Progenitor cell of endocrine pancreas (in vitro differentiated cells): ENCODE data around the gene STIM1. TPM values are rescaled to one million over a fixed set of nuclear protein-coding genes. Genes with fewer than 3 reads are reported as not detected.

ENCODE experiments used
- DNase-seq: peaks from one replicate; pipeline ENCODE4 v3.0.0; 2021; ENCODE audit warnings: low spot score; ENCODE audit not compliant: unreplicated experiment
- H3K27ac Mint-ChIP-seq: 2 replicates; pipeline ENCODE4 v1.8.0; 2021; ENCODE audit warnings: mild to moderate bottlenecking, moderate library complexity, mixed read lengths
- H3K27me3 Mint-ChIP-seq: 2 replicates; pipeline ENCODE4 v1.8.0; 2021; ENCODE audit warnings: mixed read lengths
- H3K36me3 Mint-ChIP-seq: 2 replicates; pipeline ENCODE4 v1.8.0; 2022; ENCODE audit warnings: mixed read lengths; ENCODE audit not compliant: insufficient read depth
- H3K4me1 Mint-ChIP-seq: 2 replicates; pipeline ENCODE4 v1.8.0; 2021; ENCODE audit warnings: low read depth, mixed read lengths
- H3K4me3 Mint-ChIP-seq: 2 replicates; pipeline ENCODE4 v1.8.0; 2021; ENCODE audit warnings: low read depth, mild to moderate bottlenecking, moderate library complexity, mixed read lengths
- H3K9me3 Mint-ChIP-seq: 2 replicates; pipeline ENCODE4 v1.8.0; 2021; ENCODE audit warnings: low read depth, mixed read lengths
- total RNA-seq: library from RNA; stranded (reverse); gene quantifications from 2 replicates; pipeline ENCODE4 v1.2.1, GENCODE V29; 2021
- TF ChIP-seq, protein P1 (sequence below): fragments of 200-600 bp; sonication (generic); IDR thresholded peaks from one replicate; pipeline ENCODE4 v1.5.0; 2021; ENCODE audit warnings: antibody characterized with exemption, mild to moderate bottlenecking; ENCODE audit not compliant: unreplicated experiment

The STIM1 gene
- total RNA-seq, 1 donor from 2014 or later, result 27.2 TPM

DNA sequence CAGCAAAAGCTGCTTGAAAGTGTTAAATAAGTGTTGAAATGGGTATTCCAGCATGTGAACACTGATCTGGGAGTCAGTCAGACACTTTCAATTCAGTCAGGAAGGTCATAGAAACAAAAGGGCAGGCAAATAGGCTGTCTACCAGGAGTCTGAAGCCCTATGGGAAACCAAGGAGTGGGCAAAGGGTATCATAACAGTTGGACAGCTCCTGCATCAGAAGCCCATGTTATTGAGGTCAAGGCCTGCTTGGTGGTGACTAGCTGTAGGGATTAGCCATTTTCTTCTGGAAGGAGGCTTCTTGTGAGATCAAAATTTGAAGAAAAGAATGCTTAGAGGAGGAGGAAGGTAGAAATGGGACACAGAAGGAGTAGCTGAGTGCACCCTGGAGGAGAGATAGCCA lies 97.3 kb downstream of the STIM1 start:
- no peak overlapping the region for H3K27ac Mint-ChIP-seq
- H3K4me1 Mint-ChIP-seq, result peaks cover 6% of the 10 kb centered on the region
- no peaks in the 10 kb centered on the region for H3K9me3 Mint-ChIP-seq
- H3K4me3 Mint-ChIP-seq, result no peak overlapping the region
- H3K36me3 Mint-ChIP-seq, result no peaks in the 10 kb centered on the region
- TF ChIP-seq, protein P1, sequence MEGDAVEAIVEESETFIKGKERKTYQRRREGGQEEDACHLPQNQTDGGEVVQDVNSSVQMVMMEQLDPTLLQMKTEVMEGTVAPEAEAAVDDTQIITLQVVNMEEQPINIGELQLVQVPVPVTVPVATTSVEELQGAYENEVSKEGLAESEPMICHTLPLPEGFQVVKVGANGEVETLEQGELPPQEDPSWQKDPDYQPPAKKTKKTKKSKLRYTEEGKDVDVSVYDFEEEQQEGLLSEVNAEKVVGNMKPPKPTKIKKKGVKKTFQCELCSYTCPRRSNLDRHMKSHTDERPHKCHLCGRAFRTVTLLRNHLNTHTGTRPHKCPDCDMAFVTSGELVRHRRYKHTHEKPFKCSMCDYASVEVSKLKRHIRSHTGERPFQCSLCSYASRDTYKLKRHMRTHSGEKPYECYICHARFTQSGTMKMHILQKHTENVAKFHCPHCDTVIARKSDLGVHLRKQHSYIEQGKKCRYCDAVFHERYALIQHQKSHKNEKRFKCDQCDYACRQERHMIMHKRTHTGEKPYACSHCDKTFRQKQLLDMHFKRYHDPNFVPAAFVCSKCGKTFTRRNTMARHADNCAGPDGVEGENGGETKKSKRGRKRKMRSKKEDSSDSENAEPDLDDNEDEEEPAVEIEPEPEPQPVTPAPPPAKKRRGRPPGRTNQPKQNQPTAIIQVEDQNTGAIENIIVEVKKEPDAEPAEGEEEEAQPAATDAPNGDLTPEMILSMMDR, result no peak
- H3K27me3 Mint-ChIP-seq, result no peaks in the 10 kb centered on the region
- no peak for DNase-seq

DNA sequence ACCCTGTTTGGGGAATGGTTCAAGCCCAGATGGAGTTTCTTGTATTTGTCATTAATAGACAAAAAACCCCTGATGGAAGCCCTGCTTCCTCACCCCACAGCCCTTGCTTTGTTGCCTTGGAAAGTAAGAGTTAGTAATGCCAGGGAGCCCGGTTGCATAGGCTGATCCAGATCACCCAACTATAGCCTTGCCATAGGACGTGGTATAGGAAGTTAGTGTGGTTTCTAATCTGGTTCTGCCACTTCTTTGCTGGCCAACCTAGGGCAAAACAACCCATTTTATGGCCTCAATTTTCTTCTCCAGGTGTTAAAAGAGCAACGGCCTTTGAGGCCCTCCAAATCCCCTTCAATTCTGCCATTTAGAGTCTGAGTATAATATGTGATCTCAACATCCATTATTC lies 97.9 kb downstream of the STIM1 start:
- H3K36me3 Mint-ChIP-seq, result no peaks in the 10 kb centered on the region
- TF ChIP-seq, protein P1, result no peak

DNA sequence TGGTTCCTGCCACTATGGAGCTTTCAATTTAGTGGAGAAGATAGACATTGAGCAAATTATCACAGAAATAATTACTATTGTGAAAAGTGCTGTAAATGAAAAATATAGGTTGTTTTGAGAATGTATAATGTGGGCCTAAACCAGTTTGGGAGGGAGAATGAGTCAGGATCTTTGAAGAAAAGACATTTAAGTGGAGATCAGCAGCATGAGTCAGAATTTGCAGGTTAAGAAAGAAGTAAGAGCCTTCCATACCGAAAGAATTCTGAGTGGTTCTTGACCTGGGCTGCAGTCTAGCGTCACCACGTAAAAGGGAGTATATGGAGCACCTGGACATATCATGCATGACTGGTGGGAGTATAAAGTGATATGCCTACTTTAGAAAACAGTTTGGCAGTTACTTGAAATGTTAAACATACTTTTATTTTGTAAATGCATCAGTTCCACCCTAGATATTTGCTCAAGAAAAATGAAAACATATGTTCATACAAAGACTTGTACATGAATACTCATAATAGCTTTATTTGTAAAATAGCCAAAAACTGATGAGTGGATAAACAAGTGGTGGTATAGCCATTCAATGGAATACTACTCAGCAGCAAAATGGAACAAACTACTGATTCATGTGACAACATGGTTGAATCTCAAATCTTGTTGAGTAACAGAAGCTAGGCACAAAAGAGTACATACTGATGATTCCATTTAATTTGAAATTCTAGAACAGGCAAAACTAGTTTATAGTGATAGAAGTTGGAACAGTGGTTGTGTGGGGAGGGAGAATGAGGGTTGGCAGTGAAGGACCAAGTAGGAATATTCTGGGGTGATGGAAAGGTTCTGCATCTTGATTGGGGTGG lies 99.2 kb downstream of the STIM1 start:
- Mint-ChIP-seq H3K9me3 (no peaks in the 10 kb centered on the region), H3K36me3 (no peaks in the 10 kb centered on the region), H3K4me1 (peaks cover 9% of the 10 kb centered on the region), H3K27ac (no peak overlapping the region), H3K4me3 (no peak overlapping the region), H3K27me3 (no peaks in the 10 kb centered on the region)
- TF ChIP-seq, protein P1, result no peak
- DNase-seq, result no peak

More for the DNA sequence above, 97.9 kb downstream of the STIM1 start:
- Mint-ChIP-seq H3K27me3 (no peaks in the 10 kb centered on the region), H3K9me3 (no peaks in the 10 kb centered on the region), H3K4me3 (no peak overlapping the region), H3K27ac (no peak overlapping the region), H3K4me1 (peaks cover 6% of the 10 kb centered on the region)
- no peak for DNase-seq

DNA sequence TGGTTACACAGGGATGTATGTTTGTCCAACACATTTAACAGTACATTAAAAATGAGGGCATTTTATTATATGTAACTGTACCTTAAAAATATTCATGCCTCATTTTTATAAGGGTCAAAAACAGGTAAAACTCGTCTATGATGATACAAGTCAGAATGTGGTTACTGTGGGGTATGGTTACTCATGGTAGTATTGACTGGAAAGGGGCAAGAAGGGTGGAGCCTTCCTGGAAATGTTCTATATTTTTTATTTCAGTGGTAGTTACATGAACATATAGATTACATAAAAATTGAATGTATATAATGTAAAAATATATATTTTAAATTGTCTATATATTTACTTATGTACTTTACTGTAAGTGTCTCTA lies 99.8 kb downstream of the STIM1 start:
- Mint-ChIP-seq H3K4me1 (peaks cover 9% of the 10 kb centered on the region), H3K36me3 (no peaks in the 10 kb centered on the region), H3K9me3 (no peaks in the 10 kb centered on the region), H3K27me3 (no peaks in the 10 kb centered on the region), H3K27ac (no peak overlapping the region), H3K4me3 (no peak overlapping the region)
- no peak for DNase-seq
- TF ChIP-seq, protein P1, result no peak

DNA sequence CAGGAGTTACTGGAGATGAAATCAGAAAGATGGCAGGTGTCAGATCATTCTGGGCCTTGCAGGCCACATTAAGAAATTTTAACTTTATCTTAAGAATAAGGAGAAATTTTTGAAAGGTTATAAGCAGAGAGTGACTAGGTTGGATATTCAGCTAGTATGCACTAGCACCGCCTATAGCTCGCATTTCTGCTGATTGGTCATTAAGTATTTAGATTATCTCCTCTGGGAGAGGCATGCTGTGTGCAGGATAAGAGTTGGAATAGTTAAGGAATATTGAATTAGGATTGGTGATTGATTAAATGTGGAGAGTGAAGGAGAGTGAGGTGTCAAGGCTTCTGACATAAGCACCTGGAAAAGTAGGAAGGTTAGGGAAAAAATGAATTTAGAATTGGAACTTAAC lies 100.6 kb downstream of the STIM1 start:
- Mint-ChIP-seq H3K4me3 (no peak overlapping the region), H3K27ac (no peak overlapping the region)
- no peak for DNase-seq

More for the DNA sequence above, 100.6 kb downstream of the STIM1 start:
- no peaks in the 10 kb centered on the region for H3K9me3 Mint-ChIP-seq
- H3K27me3 Mint-ChIP-seq, result no peaks in the 10 kb centered on the region
- peaks cover 6% of the 10 kb centered on the region for H3K4me1 Mint-ChIP-seq
- TF ChIP-seq, protein P1, result no peak
- H3K36me3 Mint-ChIP-seq, result no peaks in the 10 kb centered on the region
